ENCODE results near the gene FBXO3.

Gene FBXO3

GRCh38 chr11:33692013-33692504 is 82.3 kb downstream of the FBXO3 start:
- H3K4me3 ChIP-seq (ENCODE audit: low read depth, low read length) = peak overlapping the region; percentile 32
- DNase-seq (ENCODE audit: low read depth) = peak; percentile 90

- no peak for DNase-seq (ENCODE audit: low read depth)
- H3K4me3 ChIP-seq (ENCODE audit: low read depth, low read length) = no peak overlapping the region
Observed at GRCh38 chr11:33691066-33691864, 83.1 kb downstream of the FBXO3 start.

Data from skeletal muscle cell (primary cell).